ENCODE results near the gene TNS4.

Gene TNS4

GRCh38 chr17:40535438-40535837 is 34.0 kb upstream of the TNS4 start:
- no peak for DNase-seq (ENCODE audit: low read depth)

GRCh38 chr17:40534371-40535189 is 33.2 kb upstream of the TNS4 start:
- DNase-seq (ENCODE audit: low read depth) = no peak

DNA sequence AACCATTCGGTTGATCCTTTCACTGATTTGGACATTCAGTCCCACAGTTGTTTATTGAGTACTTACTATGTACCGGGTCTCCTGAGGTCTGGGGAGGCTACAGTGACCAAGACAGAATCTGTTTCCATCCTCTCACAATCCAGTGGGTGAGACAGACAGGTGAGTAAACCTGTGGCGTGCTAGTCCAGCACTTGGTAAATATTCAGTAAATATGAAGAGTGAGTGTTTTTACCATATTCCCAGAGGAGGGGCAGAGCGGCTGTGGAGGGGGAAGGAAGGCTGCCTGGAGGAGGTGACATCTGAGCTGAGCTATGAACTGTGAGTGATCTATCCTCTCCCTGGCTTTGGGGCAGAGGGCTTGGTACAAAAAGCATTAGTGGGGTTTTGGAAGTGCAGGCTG is 32.5 kb upstream of the TNS4 start:
- no peak for DNase-seq (ENCODE audit: low read depth)

DNA sequence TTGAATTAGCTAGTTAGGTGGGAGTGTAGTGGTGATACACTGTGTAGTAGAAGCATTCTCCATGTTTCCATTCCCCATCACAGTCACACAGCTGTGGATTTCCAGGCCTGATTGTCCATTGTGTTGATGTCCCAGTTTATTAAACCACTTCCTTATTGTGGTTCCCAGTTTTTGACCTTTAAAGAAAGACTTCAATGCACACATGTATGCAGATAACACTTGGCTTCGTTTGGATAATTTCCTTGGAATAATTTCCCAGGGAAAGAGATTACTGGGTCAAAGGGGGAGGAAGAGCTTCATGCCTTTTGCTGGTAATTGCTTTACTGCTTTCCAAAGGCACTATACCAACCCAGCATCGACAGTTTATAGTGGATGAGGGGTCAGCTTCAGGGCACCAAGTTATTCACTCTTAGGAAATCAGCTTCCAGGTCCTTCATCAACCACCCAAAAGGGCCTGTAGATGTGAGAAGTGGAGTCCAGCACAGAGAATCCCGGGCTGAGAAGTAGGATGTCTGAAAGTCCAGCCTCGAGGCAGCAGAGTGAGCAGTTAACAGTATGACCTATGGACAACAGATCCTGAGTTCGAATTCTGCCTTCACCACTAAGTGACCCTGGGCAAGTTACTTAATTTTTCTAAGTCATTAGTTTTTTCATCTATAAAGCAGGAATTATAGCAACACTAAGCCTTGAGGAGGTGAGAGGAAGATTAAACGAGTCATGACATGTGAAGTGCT is 31.3 kb upstream of the TNS4 start:
- DNase-seq (ENCODE audit: low read depth) = no peak

DNA sequence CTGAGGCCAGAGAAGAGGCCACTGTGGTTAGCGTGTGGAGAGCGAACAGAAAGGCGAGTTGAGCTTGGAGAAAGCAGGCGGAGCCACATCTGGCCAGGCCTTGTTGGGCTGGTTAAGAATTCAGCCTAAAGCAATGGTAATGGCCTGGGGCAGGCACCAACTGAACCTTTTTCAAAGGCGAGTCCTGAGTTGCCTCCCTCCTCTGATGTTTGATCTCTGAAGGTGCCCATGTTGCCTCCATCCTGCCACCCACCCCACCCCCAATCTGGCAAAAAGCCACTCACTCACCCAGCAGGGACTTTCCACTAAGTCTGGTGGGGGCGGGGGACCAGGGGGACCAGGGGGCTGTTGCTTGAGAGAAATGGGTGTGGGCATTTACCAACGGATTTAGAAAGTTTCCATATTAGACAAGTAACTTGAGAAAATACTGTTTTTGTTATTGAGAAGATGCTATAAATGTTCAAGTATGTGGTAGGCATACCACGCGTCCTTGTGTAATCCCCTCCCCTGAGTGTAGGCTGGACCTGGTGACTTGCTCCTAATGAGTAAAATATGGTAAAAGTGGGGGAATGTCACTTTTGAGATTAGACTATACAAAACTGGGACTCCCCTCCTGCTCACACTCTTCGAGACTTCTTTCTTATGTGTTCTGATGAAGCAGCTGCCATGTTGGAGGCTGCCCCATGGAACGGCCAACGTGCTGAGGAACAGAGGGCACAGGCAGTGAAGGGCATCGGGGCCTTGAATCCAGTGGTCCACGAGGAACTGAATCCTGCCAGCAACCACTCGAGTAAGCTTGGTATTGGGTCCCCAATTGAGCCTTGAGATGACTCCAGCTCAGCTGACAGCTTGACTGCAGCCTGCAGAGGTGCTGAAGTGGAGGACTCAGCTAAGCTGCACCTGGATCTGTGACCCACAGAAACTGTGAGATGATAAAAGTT is 29.9 kb upstream of the TNS4 start:
- DNase-seq (ENCODE audit: low read depth) = peak; percentile 55

GRCh38 chr17:40530531-40530994 is 29.1 kb upstream of the TNS4 start:
- no peak for DNase-seq (ENCODE audit: low read depth)

DNA sequence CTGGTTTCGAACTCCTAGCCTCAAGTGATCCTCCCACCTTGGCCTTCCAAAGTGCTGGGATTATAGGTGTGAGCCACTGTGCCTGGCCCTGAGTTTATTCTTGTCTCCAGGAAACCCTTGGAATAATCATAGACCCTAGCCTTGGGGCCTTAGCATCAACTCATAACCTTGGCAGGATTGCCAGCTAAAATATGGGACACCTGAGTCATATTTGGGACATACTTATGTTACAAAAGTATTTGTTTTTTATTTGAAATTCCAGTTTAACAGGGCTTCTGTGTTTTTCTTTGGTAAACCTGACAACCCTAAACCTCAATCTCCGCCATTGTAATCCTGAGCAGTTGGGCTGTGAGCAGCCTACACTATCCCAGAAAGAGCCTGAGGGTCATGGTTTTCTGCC is 28.6 kb upstream of the TNS4 start:
- DNase-seq (ENCODE audit: low read depth) = no peak

- DNase-seq (ENCODE audit: low read depth) = no peak
Measured at GRCh38 chr17:40528692-40529417, 27.4 kb upstream of the TNS4 start.

- no peak for DNase-seq (ENCODE audit: low read depth)
Measured at GRCh38 chr17:40526668-40527067, 25.2 kb upstream of the TNS4 start.

DNA sequence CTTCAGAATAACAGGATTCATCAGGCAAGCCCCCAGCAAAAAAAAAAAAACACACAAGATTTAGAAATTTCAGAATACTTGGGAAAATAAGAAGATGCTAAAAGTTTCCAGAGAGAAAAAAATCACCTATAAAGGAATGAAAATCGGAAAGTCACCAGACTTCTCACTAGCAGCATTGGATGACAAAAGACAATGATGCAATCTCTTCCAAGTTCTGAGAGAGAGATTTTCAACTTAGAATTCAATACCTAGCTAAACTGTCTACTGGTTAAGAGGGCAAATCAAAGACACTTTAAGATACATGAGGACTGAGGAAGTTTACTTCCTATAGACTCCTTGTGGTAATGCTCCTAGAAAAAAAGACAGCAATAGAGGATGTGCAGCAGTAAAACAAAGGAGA is 23.9 kb upstream of the TNS4 start:
- no peak for DNase-seq (ENCODE audit: low read depth)

- DNase-seq (ENCODE audit: low read depth) = no peak
Measured at GRCh38 chr17:40524243-40524965, 23.0 kb upstream of the TNS4 start.

DNA sequence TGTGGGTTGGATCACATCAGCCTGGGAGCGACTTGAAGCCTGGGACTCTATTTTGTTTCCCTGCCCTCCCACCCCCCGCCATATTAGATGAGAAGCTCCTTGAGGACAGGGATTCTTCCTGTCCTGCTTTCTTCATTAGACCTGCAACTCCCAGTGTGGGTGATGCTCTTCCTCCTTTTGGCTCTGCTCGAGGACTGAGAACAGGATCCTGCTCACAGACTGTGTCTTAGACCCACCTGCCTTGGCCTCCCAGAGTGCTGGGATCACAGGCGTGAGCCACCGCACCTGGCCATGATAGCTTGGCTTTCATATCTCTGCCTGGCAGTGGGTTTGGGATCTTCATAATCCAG is 21.5 kb upstream of the TNS4 start:
- DNase-seq (ENCODE audit: low read depth) = no peak

- DNase-seq (ENCODE audit: low read depth) = no peak
Measured at GRCh38 chr17:40522250-40522960, 21.0 kb upstream of the TNS4 start.

DNA sequence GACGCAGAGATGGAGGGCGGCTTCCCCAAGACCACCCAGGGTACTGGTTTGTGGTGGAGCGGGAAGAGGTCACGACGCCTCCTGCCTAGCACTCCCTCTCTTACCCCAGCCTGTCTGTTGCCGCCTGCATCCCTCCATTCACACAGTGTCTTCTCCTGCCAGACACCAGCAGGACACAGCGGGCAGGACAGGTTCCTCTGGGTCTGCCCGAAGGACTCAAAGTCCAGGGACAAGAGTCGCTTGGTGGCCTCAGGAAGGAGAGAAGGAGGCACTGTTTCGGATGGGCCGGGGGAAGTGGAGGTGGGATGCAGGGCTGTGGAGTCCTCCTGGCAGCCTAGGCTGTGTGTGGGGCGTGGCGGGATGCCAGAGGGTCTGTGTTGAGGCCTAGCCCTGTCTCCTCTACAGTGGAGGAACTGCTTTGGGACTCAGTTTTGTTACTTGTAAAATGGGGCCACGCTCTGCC is 19.6 kb upstream of the TNS4 start:
- DNase-seq (ENCODE audit: low read depth) = no peak

DNA sequence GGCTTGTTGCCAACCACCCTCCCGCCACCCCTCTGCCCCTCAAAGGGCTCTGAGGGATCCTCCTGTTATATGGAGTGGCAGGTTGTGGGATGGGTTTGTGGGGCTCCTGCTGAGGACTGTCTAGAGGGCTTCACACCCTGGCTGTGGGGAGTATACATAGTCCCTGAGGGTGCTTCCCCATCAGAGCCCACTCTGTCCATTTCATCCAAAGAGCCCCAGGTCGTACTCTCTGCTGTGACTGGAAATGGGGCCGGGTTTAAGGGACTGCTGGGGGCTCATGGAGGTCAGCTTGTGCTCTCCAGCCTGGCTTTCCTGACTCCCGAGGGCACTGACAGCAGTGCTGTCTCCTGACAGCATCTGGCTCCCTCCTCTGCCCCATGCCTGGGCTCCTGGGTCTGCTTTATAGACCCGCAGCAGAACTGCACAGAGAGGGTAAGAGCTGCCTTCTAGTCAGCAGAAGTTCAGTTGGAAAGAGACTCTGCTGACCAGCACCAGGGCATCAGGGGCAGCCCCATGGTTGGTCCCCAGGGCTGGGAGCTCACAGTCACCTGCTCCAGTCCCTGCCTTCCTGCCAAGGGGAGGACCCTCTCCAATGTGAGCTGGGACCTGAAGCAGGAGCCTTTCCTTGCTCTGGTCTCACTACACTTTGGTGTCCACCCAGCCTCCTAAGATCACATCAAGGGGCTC is 17.8 kb upstream of the TNS4 start:
- DNase-seq (ENCODE audit: low read depth) = no peak

DNA sequence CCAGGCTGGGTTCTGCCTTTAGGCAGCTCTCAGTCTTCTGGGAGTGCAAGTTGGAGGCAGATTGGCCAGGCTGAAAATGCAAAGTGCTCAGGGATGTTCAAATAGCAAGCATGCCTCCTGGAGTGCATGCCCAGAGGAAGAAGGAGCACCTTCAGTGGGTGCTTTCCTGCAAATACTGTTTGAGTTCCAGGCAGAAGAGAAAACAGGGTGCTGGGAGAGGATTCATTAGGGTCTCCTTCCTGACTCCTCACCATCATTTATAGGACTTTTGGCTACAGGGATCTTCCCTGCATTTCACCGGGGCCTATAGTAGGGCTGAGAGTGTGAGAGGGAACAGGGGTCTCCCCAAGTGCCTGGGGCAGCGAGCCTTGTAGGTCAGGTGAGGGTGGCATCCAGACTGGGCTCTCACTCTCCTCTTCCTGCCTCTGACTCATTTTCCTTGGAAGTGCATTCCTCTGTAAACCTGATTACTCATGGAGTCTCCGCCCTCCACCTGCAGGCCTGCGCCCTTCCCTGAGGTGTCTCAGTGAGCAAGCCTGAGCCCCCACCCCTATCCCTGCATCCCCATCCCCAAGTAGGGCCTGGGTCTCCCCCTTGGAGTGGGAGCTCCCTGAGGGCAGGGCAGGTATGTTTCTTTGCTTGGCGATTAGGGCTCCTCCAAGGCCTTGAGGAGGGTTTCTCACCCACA is 17.1 kb upstream of the TNS4 start:
- DNase-seq (ENCODE audit: low read depth) = no peak

DNA sequence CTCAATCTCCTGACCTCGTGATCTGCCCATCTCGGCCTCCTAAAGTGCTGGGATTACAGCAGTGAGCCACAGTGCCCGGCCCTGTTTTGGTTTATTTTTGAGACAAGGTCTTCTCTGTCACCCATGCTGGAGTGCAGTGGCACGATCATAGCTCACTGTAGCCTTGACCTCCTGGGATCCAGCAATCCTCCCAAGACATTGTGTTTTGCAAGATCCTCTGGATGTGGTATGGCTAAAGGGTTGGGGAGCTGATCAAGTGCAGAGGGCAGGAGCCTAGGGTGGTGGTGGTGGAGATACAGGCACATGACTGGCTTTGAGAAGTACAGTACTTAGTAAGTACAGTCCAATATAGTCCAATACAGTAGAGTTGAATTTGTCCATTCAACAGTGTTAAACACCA is 16.6 kb upstream of the TNS4 start:
- DNase-seq (ENCODE audit: low read depth) = no peak

DNA sequence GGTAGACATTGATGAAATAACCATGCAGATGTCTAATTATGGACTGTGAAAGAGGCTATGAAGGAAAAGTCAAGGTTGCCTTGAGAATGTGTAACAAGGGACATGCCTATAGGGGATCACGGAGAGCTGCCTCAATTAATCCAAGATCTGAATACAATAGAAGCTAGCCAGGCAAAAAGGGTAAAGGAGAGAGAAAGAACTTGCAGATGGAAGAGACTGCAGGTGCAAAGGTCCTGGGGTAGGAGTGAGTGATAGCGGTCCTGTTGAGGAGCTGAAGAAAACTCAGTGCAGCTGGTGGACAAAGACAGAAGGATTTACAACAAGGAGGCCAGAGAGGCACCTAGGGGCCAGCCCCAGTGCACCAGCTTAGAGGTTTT is 15.9 kb upstream of the TNS4 start:
- no peak for DNase-seq (ENCODE audit: low read depth)
